ENCODE measurements around the gene MTRF1. TPM values are rescaled to one million over a fixed set of nuclear protein-coding genes. Genes with fewer than 3 reads are reported as not detected.

The MTRF1 gene
- total RNA-seq, 4 donors from 2014 or later: 8.2 to 16.7 (median 13.3) TPM

- peaks cover 20 to 22% of the 10 kb centered on the region in 2 donors for H3K4me1 ChIP-seq
- no peak for TF ChIP-seq POLR2A (IDR thresholded peaks at IDR 0.05)
- TF ChIP-seq CTCF (IDR thresholded peaks at IDR 0.05 in 4 of 5, conservative IDR thresholded peaks at IDR 0.05 in 1 of 5): no peak
- H3K27ac ChIP-seq: no peak overlapping the region
- no peaks in the 10 kb centered on the region for H3K9me3 ChIP-seq
- H3K27me3 ChIP-seq: no peaks in the 10 kb centered on the region
- DNase-seq: no peak
- H3K36me3 ChIP-seq: no peaks in the 10 kb centered on the region
- intact Hi-C loops (cut with DNase I; ENCODE audit: low total_unique reads): no loop called here
- in situ Hi-C loops (cut with MboI; ENCODE audit: low sequenced_read_pairs in 4 of 4): loop anchor here in 2 of 4 donors (5.0 to 10.0 kb wide), 2 partner anchors 64 to 69 kb away; partner anchors contain the start of genes KBTBD6 (in 1 of the 2) and MTRF1 (in 1 of the 2)
- no peak for ATAC-seq
- H3K4me3 ChIP-seq: no peak overlapping the region
Measured at GRCh38 chr13:41196011-41196410, 67.4 kb downstream of the MTRF1 start.

DNA sequence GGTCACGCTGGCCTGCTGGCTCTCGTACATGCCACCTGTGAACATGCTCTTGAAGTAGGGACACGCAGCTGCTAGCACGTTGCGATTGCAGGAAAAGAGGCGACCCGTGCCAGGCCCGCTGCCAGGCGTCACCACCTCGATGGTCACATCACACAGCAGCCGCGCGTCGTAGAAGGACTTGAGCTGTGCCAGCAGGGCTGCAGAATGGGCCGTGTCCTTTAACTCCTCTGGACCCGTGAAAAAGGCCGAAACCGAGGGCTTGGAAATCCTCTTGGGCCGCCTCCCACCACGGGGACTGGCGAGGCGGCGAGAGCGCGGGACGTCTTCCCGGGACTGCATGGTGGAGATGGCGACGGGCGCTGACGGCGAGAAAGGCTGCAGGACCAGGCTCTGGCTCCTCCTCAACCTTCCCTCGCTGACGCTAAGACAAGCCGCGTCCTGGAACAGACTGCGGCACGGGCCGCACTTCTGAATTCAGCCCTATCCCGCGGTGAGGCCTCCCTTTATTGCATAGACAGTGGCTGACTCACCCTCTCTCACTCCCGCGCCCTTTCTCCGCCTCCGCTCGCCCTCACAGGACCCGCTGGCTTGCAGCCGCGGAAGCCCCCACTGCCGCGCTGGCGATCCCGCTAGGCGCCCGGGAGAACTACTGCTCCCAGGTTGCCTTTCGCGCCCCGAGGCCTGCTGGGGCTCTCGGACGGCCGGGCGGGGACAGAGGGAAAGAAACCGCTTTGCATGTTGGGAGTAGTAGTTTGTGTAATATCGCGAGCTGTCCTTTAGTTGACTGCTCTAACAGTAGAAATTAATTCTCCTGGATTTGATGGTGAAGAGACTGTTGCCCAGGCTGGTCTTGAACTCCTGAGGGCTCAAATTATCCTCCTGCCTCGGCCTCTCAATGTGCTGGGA is 69.2 kb downstream of the MTRF1 start, which contains the start of gene KBTBD7:
TSS of gene KBTBD7 (minus strand) at position 651 of the 906 bp plus-strand sequence. CDS start at position 339, 312 bp downstream.
- ATAC-seq: peak; percentile 96 to 97
- peak; percentile 90 to 93 for DNase-seq
- no peaks in the 10 kb centered on the region for H3K9me3 ChIP-seq
- peaks cover 26 to 31% of the 10 kb centered on the region in 2 donors for H3K4me1 ChIP-seq
- peak within 1 kb of the TSS; percentile 82 to 90 (median 87) for H3K4me3 ChIP-seq
- intact Hi-C loops (cut with DNase I; ENCODE audit: low total_unique reads) (loop anchor here (1.0 to 5.0 kb wide), 4 partner anchors 62 to 132 kb away; partner anchors contain the start of genes KBTBD6, MTRF1, NAA16 and WBP4), in situ Hi-C loops (cut with MboI; ENCODE audit: low sequenced_read_pairs in 4 of 4) (loop anchor here in 1 of 4 donors (5.0 to 10.0 kb wide), 2 partner anchors 62 to 71 kb away; partner anchors contain the start of genes KBTBD6 and MTRF1)
- H3K27me3 ChIP-seq: no peaks in the 10 kb centered on the region
- H3K27ac ChIP-seq: peak within 1 kb of the TSS; percentile 89 to 94 (median 92)
- TF ChIP-seq CTCF (IDR thresholded peaks at IDR 0.05 in 4 of 5, conservative IDR thresholded peaks at IDR 0.05 in 1 of 5): peak in 1 of 5 experiments; percentile 29
- peak; percentile 56 to 79 for TF ChIP-seq POLR2A (IDR thresholded peaks at IDR 0.05)
- no peaks in the 10 kb centered on the region for H3K36me3 ChIP-seq

DNA sequence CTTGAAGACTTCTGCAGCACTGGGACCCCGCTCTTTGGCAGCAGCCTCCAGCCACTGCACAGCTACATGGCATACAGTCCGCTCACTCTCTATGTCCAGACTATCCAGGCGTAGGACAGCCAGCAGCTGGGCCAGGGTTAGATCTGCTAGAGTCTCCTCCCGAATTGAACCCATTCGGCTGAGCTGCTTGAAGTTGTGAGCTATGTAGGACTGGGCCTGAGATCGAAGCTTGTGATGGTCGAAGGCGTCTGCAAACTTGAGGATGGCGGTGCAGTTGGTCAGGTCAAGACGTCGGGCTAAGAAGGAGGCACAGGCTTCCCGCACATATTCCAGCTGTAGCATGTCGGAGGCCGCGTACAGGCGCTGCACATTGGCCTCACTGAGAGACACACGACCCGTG is 69.9 kb downstream of the MTRF1 start:
- no peak for DNase-seq
- Histone ChIP-seq H3K4me3 (peak overlapping the region; percentile 82 to 90 (median 87)), H3K4me1 (peaks cover 26 to 31% of the 10 kb centered on the region in 2 donors), H3K27me3 (no peaks in the 10 kb centered on the region), H3K27ac (peak overlapping the region; percentile 89 to 94 (median 92)), H3K36me3 (no peaks in the 10 kb centered on the region), H3K9me3 (no peaks in the 10 kb centered on the region)
- TF ChIP-seq POLR2A (IDR thresholded peaks at IDR 0.05) (no peak), CTCF (IDR thresholded peaks at IDR 0.05 in 4 of 5, conservative IDR thresholded peaks at IDR 0.05 in 1 of 5) (no peak)
- in situ Hi-C loops (cut with MboI; ENCODE audit: low sequenced_read_pairs in 4 of 4): loop anchor here in 1 of 4 donors (5.0 to 10.0 kb wide), 2 partner anchors 61 to 71 kb away; partner anchors contain the start of genes KBTBD6 and MTRF1
- no peak for ATAC-seq
- intact Hi-C loops (cut with DNase I; ENCODE audit: low total_unique reads): loop anchor here (5.0 kb wide), 2 partner anchors 119 to 131 kb away; partner anchors contain the start of genes NAA16 and WBP4

DNA sequence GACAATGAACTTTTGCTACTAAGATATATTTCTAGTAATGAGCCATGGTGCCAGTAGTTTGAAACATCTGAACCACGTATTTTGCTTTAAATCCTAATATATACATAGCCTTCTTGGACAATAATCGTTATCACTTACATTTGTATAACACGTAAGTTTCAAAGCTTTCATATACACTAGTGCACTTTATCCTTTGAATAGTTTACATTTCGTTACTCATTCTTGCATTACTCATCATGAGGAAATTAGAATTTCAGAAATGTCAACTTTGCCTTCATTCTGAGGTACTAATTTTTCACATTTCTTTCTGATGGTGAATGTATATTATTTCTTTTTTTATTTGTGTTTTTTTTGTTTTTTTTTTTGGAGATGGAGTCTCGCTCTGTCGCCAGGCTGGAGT is 74.8 kb downstream of the MTRF1 start:
- Histone ChIP-seq H3K27ac (no peak overlapping the region), H3K27me3 (no peaks in the 10 kb centered on the region), H3K4me1 (peaks cover 22 to 34% of the 10 kb centered on the region in 2 donors), H3K9me3 (no peaks in the 10 kb centered on the region), H3K36me3 (no peaks in the 10 kb centered on the region), H3K4me3 (no peak overlapping the region)
- TF ChIP-seq POLR2A (IDR thresholded peaks at IDR 0.05) (no peak), CTCF (IDR thresholded peaks at IDR 0.05 in 4 of 5, conservative IDR thresholded peaks at IDR 0.05 in 1 of 5) (no peak)
- ATAC-seq (no peak), DNase-seq (no peak)
- in situ Hi-C loops (cut with MboI; ENCODE audit: low sequenced_read_pairs in 4 of 4): loop anchor here in 2 of 4 donors (10.0 kb wide), 1 partner anchor 54 kb away; the partner anchor contains the start of gene KBTBD6 (in 2 of the 2)
- intact Hi-C loops (cut with DNase I; ENCODE audit: low total_unique reads): no loop called here
